DOHH2 (cell line): Measurements from ENCODE around the gene EXOSC2.

ENCODE experiments used
- H3F3A ChIP-seq: fragments of 200-600 bp; sonication (generic), shearing (Covaris generic); 2 replicates; pipeline ENCODE4 v1.6.0; 2016; ENCODE audit warnings: antibody characterized with exemption, mild to moderate bottlenecking; ENCODE audit not compliant: control insufficient read depth, insufficient read depth
- H3K27ac ChIP-seq: fragments of 200-600 bp; sonication (generic); 2 replicates; pipeline ENCODE4 v1.5.1; 2014; ENCODE audit warnings: low read depth, mild to moderate bottlenecking, low read length, moderate library complexity
- H3K27me3 ChIP-seq: fragments of 200-600 bp; sonication (generic); 2 replicates; pipeline ENCODE4 v1.6.1; 2014; ENCODE audit warnings: mild to moderate bottlenecking, low read length, mixed read lengths; ENCODE audit not compliant: control insufficient read depth
- H3K36me3 ChIP-seq: fragments of 200-600 bp; sonication (generic); 2 replicates; pipeline ENCODE4 v1.6.1; 2014; ENCODE audit warnings: mild to moderate bottlenecking, low read length, moderate library complexity, mixed read lengths; ENCODE audit not compliant: control insufficient read depth
- H3K4me1 ChIP-seq: fragments of 200-600 bp; sonication (generic); 2 replicates; pipeline ENCODE4 v1.6.1; 2014; ENCODE audit warnings: mild to moderate bottlenecking, low read length, mixed read lengths; ENCODE audit not compliant: control insufficient read depth
- H3K4me2 ChIP-seq: fragments of 200-600 bp; sonication (generic); 2 replicates; pipeline ENCODE4 v1.6.0; 2014; ENCODE audit warnings: mild to moderate bottlenecking, low read length, moderate library complexity
- H3K4me3 ChIP-seq: fragments of 200-600 bp; sonication (generic); 2 replicates; pipeline ENCODE4 v1.5.1; 2014; ENCODE audit warnings: mild to moderate bottlenecking, low read length, mixed read lengths
- H3K79me2 ChIP-seq: fragments of 200-600 bp; sonication (generic); 2 replicates; pipeline ENCODE4 v1.6.1; 2014; ENCODE audit warnings: mild to moderate bottlenecking, low read length, mixed read lengths; ENCODE audit not compliant: control insufficient read depth
- H3K9me2 ChIP-seq: fragments of 200-600 bp; sonication (generic); replicated peaks from 2 replicates; pipeline ENCODE4 v1.6.1; 2014; ENCODE audit warnings: mild to moderate bottlenecking, low read length, mixed read lengths; ENCODE audit not compliant: control insufficient read depth
- H3K9me3 ChIP-seq: fragments of 200-600 bp; sonication (generic); 2 replicates; pipeline ENCODE4 v1.6.1; 2014; ENCODE audit warnings: antibody characterized with exemption, low read length, mixed read lengths; ENCODE audit not compliant: control insufficient read depth, insufficient read depth
- H4K20me1 ChIP-seq: fragments of 200-600 bp; sonication (generic); 2 replicates; pipeline ENCODE4 v1.6.0; 2014; ENCODE audit warnings: low read depth, mild to moderate bottlenecking, antibody characterized with exemption, low read length, moderate library complexity; ENCODE audit not compliant: control insufficient read depth, insufficient read depth
- EZH2phosphoT487 ChIP-seq: fragments of 200-600 bp; sonication (generic); IDR thresholded peaks from 2 replicates; pipeline ENCODE4 v1.6.1; 2017; ENCODE audit warnings: borderline replicate concordance, mild to moderate bottlenecking, antibody characterized with exemption, low read length, moderate library complexity, mixed read lengths
- TF ChIP-seq, protein P1 (sequence below): fragments of 200-600 bp; sonication (generic); IDR thresholded peaks from one replicate; pipeline ENCODE4 v1.5.1; 2014; ENCODE audit warnings: antibody characterized with exemption, mild to moderate bottlenecking, low read depth, low read length; ENCODE audit not compliant: poor library complexity, severe bottlenecking

Gene EXOSC2

DNA sequence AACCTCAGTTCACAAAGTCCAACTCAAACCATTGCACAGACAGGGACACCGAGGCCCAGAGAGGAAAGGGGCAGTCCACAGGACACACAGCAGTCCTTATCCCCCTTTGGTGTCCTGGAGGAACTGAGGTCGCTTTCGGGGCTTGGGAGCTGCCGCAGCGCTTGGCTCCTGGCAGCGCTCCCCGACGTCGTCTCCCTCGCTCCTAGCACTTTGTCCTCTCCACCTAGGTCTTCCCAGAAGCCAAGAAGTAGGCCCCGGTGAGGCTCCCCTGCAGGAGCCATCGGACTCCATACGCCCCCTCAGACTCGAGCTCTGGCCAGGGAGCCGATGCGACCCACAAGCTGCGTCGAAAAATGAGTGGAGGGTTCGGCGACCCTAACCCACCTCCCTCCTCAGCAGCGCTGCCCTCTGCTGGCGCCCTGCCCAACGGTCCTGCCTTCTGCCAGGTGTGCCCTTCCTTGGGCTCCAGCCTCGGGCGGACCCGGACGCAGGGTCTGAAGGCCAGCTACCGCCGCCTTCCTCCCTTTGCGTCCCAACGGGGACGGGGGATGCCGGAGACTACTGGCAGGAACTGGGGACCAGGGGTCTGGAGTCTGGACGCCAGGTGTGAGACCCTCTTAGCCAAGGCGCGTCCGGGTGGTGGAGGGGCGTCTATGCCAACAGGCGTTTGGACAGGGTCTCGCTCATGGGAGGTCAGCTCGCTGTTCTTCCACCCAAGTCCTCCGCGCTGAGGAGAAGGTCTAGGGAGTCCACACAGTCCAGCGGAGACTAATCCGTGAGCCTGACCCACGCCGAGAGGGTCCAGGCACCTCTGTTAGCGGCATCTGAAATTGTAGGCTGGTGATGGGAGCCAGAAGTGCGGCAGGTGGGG lies 31.2 kb upstream of the EXOSC2 start:
- H3K9me2 ChIP-seq = no peaks in the 10 kb centered on the region
- TF ChIP-seq, protein P1, sequence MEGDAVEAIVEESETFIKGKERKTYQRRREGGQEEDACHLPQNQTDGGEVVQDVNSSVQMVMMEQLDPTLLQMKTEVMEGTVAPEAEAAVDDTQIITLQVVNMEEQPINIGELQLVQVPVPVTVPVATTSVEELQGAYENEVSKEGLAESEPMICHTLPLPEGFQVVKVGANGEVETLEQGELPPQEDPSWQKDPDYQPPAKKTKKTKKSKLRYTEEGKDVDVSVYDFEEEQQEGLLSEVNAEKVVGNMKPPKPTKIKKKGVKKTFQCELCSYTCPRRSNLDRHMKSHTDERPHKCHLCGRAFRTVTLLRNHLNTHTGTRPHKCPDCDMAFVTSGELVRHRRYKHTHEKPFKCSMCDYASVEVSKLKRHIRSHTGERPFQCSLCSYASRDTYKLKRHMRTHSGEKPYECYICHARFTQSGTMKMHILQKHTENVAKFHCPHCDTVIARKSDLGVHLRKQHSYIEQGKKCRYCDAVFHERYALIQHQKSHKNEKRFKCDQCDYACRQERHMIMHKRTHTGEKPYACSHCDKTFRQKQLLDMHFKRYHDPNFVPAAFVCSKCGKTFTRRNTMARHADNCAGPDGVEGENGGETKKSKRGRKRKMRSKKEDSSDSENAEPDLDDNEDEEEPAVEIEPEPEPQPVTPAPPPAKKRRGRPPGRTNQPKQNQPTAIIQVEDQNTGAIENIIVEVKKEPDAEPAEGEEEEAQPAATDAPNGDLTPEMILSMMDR = peak; percentile 39
- no peak for TF ChIP-seq EZH2phosphoT487
- no peaks in the 10 kb centered on the region for H3K36me3 ChIP-seq
- no peak overlapping the region for H3K4me2 ChIP-seq
- H3F3A ChIP-seq = no peaks in the 10 kb centered on the region
- no peaks in the 10 kb centered on the region for H3K9me3 ChIP-seq
- H3K27ac ChIP-seq = no peak overlapping the region
- no peaks in the 10 kb centered on the region for H4K20me1 ChIP-seq
- no peaks in the 10 kb centered on the region for H3K4me1 ChIP-seq
- H3K4me3 ChIP-seq = no peak overlapping the region
- H3K79me2 ChIP-seq = no peaks in the 10 kb centered on the region
- peaks cover 27% of the 10 kb centered on the region for H3K27me3 ChIP-seq

DNA sequence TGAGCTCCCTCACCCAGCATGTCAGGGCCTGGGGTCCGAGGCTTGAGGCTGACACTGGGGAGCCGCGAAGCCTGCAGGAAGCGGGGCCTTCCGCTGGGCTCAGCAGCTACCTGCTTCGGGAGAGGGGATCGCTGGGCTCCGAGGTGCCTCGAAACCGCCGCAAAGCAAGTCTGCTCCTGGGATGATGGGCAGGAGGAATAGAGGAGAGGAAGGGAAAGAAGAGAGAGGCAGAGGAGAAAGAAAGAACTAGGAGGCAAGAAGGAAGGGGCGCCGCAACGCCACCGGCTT lies 30.7 kb upstream of the EXOSC2 start:
- Histone ChIP-seq H3K36me3 (no peaks in the 10 kb centered on the region), H3K79me2 (no peaks in the 10 kb centered on the region), H3F3A (no peaks in the 10 kb centered on the region), H4K20me1 (no peaks in the 10 kb centered on the region), H3K4me1 (no peaks in the 10 kb centered on the region), H3K9me3 (no peaks in the 10 kb centered on the region), H3K27me3 (peaks cover 27% of the 10 kb centered on the region), H3K4me3 (no peak overlapping the region), H3K27ac (no peak overlapping the region), H3K9me2 (no peaks in the 10 kb centered on the region), H3K4me2 (no peak overlapping the region)
- TF ChIP-seq EZH2phosphoT487 = no peak
- TF ChIP-seq, protein P1 = no peak

DNA sequence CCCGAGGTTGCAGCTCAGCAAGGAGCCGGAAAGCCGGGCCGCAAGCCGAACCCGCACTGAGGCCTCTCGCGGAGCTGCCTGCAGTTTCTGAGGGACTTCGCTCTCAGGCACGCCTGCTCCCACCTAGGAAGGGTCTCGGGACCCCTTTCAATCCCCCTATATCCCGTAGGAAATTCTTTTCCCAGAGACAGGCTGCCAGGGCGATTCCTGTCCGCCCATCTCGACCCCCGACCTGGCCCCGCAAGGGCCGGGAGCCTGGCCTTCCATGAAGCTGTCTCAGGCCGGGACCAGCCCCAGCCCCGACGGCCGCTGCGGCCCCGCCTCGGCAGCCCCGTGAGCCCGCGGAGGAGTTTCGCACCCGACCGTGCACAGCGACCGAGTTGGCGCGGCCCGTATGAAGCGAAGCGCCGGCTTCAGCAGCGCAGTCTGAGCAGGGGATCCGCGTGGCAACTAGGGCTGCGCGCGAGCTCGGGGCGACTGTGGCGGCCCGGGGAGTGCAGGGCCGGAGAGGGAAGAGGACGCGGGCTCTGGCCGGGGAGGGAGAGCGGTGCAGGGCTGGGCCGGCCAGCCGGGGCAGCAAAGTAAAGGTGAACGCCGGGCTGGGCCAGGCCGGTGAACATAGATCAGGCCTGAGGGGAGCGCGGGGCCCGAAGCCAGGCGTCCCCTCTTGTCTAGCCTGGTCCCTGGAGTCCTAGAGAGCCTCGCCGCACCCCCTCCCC lies 30.2 kb upstream of the EXOSC2 start:
- H3K4me3 ChIP-seq = no peak overlapping the region
- no peaks in the 10 kb centered on the region for H3K36me3 ChIP-seq
- no peaks in the 10 kb centered on the region for H3K79me2 ChIP-seq
- H3K27me3 ChIP-seq = peaks cover 27% of the 10 kb centered on the region
- H3K4me2 ChIP-seq = no peak overlapping the region
- H3K27ac ChIP-seq = no peak overlapping the region
- H3F3A ChIP-seq = no peaks in the 10 kb centered on the region
- H4K20me1 ChIP-seq = no peaks in the 10 kb centered on the region
- H3K9me3 ChIP-seq = no peaks in the 10 kb centered on the region
- no peaks in the 10 kb centered on the region for H3K4me1 ChIP-seq
- TF ChIP-seq, protein P1 = no peak
- TF ChIP-seq EZH2phosphoT487 = no peak
- no peaks in the 10 kb centered on the region for H3K9me2 ChIP-seq
